ENCODE data around the gene LUC7L. TPM values are rescaled to one million over a fixed set of nuclear protein-coding genes. Genes with fewer than 3 reads are reported as not detected.

The LUC7L gene
- total and polyA plus RNA-seq, 2 of the 8 experiments (the other 6 are each of a cell fraction or from before 2014, with no cell fraction given) = 49.7 to 129 TPM

GRCh38 chr16:265711-266110 lies 36.5 kb upstream of the LUC7L start (continued):
- TF ChIP-seq USF2 (IDR thresholded peaks at IDR 0.05; ENCODE audit: low read length) = no peak
- TF ChIP-seq ZNF274 (IDR thresholded peaks at IDR 0.05; ENCODE audit: borderline replicate concordance, extremely low read depth, low read length) = no peak
